Middle frontal gyrus (tissue), 1 donor: ENCODE data around the gene PPP1R14B.
"Not testable (repeated sequence)": the region's sequence is repeated elsewhere in the genome, so short reads cannot be mapped to it uniquely, and the experiment has no call there.

Source experiments
- DNase-seq: peaks from one replicate; pipeline ENCODE4 v3.0.0-alpha.2; 2015; ENCODE audit warnings: low spot score; ENCODE audit errors: extremely low spot score

Gene PPP1R14B

DNA sequence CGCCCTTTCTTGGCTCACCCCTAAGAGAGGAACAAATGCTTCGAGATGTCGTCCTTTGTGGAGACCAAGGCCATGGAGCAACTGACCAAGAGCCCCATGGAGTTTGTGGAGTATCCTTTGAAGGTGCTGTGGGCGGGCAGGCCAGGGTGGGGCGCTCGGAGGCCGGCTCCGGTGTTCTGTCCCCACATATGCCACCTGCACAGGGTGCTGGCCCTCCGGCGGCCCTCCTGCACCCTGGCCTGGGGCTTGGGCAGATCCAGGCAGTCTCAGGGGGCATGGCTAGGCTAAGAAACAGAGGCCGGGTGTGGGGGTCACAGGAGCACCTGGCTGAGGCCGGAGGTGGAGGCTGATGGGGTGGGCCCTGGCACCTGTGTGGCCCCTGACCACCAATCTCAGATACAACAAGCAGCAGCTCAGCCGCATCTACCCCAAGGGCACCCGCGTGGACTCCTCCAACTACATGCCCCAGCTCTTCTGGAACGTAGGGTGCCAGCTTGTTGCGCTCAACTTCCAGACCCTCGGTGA is 14.9 kb upstream of the PPP1R14B start:
- DNase-seq = no peak

DNA sequence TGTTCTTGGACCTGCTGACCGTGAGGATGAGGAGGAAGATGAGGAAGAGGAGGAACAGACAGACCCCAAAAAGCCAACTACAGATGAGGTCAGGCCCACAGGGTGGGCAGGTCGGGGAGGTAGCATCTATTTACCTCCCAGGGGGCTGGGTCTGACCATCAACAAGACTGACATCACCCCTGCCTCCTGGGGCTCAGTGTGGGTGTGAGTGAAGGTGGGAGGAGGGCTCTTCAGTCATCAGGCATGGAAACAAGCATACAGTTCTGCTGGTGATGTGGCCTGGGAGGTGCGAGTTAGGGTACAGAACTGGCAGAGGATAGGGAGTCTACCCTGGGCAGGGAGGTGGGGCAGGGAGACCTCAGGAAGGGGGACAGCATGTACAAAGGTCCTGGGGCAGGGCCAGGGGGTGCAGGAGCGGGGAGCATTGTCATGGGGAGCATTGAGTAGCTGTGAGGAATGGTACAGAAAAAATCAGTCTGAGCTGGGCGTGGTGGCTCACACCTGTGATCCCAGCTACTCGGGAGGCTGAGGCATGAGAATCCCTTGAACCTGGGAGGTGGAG is 13.5 kb upstream of the PPP1R14B start:
- DNase-seq = no peak

DNA sequence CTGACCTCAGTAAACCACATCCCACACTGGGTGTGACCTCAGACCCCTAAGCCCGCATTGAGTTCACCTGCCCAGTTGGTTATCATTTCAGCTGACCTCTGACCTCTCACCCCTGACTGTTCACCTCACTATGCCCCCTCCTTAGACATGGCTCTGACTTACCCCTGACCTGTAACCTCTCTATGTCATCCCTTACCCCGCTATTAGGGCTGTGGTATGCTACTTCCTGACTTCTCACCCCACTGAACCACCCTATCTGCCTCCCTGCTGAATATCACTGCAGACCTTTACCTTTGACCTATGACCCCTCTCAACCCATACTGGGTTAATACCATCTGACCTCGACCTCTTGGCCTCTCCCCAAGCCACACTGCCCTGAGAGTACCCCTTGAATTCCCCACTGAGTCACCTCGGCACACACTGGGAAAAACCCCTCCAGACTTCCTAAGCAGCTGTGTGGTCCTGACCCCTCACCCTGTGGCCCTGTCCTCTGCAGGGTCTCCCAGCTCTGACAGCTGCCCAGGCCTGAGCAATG is 12.9 kb upstream of the PPP1R14B start:
- no peak for DNase-seq

DNA sequence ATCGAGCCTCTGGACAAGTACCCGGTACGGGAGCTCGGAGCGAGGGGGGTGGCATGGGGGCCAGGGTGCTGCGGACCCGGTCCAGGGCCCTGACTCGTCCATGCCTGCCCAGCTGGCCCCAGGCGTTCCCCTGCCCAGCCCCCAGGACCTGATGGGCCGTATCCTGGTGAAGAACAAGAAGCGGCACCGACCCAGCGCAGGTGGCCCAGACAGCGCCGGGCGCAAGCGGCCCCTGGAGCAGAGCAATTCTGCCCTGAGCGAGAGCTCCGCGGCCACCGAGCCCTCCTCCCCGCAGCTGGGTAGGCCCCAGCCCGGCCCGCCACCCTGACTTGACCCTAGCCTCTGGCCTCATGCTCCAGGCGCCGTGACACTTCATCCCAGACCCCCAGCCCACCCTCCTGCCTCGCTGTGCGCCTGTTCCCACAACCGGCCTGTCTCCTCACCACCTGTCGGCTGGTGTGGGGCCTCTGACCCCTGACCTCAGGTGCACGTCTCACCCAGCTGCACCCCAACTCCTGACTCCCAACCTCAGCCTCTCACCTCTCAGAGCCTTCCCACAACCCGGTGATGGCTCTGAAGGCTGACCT is 12.3 kb upstream of the PPP1R14B start:
- no peak for DNase-seq

DNA sequence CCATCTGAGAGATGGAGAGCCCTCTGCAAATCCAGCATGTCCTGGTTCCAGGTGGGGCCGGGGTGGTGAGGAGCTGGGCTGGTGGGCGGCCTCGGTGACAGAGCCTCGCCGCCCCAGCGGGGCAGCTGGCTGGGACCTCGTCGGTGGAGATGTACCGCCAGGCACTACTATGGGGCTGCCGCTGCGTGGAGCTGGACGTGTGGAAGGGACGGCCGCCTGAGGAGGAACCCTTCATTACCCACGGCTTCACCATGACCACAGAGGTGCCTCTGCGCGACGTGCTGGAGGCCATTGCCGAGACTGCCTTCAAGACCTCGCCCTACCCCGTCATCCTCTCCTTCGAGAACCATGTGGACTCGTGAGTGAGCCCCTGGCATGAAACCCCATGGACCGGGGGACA is 11.6 kb upstream of the PPP1R14B start:
- DNase-seq = no peak

DNA sequence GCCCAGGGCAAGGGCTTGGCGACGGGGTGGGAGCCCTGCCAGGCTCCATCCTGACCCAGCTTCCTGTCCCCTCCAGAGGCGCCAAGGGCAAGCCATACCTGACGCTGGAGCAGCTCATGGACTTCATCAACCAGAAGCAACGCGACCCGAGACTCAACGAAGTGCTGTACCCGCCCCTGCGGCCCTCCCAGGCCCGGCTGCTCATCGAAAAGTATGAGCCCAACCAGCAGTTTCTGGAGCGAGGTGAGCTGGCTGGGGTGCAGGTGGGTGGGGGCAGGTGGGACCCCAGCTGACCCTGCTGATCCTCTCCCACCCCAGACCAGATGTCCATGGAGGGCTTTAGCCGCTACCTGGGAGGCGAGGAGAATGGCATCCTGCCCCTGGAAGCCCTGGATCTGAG is 9.6 kb upstream of the PPP1R14B start:
- no peak for DNase-seq

DNA sequence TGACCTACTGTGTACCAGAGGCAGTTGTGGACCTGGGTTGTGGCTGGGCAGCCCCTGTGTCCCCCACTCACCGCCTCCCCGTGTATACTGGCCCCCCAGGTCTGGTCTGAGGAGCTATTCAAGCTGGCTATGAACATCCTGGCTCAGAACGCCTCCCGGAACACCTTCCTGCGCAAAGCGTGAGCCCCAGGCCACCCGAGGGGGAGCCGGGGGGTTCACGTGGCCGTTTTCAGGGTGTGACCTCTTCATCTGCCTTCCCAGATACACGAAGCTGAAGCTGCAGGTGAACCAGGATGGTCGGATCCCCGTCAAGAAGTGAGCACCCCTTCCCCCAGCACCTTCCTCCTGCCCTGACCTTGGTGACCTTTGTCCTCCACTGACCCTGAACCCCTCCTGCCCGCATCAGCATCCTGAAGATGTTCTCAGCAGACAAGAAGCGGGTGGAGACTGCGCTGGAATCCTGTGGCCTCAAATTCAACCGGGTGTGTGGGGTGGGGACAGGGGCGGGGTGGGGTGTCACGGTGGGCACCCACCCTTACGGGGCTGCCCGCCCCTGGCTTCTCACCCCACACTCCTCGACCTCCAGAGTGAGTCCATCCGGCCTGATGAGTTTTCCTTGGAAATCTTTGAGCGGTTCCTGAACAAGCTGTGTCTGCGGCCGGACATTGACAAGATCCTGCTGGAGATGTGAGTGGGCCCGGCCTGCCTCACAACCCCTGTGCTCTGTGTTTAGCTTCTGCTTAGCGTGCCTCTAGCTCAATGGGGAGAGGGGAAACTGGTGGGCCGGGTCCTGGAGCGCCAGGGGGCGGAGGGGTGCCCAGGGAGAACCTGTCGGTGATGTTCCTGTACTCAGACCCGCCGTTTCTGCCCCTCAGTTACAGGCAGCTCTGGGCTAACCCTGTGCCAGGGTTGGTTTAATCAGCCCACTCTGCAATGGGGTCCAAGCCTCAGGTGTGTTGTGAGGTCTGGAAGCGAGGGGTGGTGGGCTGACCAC is 8.7 kb upstream of the PPP1R14B start:
- no peak for DNase-seq

DNA sequence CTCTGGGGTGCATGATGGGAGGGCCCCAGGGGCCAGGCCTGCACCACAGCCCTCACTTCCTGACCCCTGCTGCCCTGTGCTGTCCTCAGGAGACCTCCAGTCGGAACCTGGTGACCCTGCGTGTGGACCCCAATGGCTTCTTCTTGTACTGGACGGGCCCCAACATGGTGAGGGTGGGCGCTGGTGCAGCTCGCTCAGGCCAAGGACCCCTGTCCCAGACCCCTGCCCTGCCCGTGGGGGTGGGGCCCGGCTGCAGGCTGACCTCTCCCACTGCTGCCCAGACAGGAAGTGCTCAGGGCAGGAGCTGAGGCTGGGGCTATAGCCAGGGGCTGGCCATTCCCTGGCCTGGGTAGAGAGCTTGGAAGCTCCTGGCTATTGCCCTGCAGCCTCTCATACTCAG is 7.6 kb upstream of the PPP1R14B start:
- no peak for DNase-seq

DNA sequence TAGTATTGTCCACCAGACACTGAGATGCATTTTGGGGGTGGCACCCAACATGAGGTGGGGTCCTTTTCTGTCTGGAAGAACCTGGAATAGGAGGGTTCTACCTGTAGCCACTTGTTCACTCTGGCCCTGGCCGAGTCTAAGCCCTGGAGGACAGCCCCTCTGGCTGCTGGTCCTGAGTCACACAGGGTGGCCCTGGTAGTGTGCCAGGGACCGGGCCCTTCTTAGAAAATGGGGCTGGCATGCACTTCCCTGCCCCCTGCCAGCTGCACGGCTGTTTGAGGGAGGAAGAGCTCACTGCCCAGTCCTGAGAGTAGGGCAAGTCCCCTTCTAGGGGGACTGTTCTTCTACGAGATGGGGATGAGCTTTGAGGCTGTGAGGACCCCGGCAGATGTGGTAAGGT is 6.7 kb upstream of the PPP1R14B start:
- no peak for DNase-seq

DNA sequence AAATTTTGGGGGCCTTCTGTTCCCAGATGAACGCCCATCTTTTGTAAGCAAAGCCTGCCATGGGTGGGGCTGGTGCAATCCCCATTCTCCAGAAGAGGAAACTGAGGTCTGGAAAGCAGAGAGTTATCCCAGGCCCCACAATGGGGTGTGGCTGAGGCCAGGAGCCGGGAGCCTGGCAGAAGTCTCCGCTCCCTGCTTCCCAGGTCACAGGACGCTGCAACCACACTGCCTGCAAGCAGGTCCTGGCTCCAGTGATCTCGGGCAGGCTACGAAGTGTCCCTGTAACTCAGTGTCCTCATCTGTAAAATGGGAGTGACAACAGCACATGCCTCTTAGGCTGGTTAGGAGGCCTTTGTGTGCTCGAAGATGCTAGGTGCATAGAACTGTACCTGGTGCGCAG is 6.3 kb upstream of the PPP1R14B start:
- DNase-seq = no peak

DNA sequence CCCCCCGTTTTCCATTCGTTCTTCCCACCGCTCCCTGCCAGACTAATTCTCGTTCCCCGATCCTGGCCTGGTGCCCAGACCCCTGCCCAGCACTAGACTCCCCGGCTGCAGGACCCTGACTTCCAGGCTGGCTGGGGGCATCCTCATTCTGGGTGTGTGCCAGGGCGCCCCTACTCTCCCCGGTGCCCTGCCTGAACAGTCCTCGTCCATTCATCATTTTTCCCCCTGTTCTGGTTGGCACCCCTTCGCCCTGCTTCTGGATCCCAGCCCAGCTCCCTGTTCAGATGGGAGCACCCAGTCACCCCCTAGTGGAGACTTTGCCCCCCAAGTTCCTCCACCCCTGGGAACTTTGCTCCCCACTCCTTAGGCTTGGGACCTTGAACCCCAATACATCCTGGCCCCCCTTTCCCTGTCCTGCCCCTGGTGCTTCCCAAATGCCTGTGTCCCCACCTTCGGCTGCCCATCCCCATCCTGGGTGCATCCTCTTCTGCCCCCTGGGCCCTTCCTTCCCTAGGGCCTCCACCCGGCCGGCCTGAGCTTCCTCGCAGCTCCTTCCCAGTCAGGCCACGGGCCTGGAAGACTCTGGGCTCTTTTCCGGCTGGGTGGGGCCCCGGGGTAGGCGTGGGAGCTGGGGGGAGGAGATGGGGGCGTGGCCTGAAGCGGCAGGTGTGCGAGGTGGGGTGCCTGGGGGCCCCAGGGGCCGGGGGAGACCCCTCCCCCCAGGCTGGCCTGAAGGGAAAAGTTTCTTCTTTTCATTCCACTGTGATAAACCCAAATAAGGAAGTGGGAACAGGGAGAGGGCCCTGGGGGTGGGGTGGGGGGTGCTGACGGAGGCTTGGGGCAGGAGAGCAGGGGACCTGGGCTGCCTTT is 5.5 kb upstream of the PPP1R14B start:
- no peak for DNase-seq

DNA sequence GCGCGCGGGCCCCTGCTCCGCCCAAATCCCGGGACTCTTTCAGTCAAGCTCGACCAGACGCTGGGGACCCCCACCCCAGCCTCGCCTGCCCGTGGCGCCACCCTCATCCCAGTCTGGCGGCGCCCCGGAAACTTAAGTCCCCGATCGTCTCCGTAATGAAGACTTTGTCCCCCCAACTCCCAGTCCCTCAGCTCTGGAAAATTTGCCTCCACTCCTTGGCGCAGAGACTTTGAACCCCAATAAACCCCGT is 4.9 kb upstream of the PPP1R14B start:
- no peak for DNase-seq

DNA sequence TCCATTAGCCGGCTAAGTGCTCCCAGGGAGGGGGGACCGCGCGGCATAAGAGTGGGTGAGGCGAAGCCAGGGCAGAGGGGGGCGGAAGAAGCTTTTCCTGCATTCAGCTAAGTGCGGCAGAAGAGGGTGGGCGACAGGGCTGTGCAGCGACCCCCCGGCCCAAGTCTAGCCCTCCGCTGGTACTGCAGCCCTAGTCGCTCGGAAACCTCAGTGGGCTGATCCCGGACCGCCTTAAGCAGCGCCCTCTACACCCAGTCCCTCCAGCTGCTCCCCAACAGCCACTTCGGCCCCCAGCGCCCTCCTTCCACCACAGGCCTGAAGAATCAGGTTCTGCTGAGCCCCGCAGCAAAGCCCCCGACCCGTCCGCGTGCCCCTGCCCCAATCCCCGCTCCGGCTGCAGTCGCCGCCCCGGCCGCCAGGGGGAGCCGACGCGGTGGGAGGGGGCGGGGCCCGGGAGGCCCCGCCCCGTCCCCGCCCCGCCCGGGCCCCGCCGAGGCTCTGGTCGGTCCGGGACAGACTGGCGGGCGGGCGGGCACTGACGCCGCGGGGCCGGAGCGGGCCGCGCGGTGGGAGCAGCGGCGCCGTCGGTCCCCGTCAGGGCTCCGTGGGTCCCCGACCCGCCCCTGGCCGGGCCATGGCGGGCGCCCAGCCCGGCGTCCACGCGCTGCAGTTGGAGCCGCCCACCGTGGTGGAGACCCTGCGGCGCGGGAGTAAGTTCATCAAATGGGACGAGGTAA is 4.4 kb upstream of the PPP1R14B start, which contains the start of gene PLCB3:
Gene PLCB3 (plus strand): TSS at position 515 of the 737 bp plus-strand sequence. CDS start 120 bp downstream, at position 635.
- DNase-seq = no peak

DNA sequence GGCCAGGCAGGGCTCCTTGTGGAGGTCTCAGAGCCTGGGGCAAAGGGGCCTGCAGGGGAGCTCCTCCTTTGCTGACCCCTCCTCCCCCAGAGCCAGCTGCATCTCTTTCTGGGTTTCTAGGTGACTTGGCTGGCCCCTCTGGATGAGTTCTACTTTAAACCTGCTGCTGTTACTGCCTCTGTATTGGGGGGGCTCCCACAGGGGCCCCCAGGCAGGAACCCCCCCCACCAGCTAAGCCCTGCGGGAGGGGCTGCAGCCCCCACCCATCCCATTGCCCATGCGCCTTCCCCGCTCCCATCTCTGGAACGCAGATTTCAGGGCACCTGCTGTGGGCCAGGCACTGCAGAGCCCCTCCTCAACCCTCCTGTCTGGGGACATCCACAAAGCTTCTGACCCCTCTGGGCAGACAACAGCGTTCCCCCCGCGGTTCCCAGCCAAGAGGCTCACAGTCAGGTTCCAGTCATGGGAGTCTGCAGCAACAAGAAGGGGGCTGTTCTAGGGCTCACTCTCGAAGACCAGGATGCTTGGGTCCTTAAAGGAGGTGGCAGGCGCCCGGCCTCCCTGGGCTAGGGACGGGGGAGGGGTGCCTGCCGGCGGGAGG is 3.8 kb upstream of the PPP1R14B start:
- no peak for DNase-seq

DNA sequence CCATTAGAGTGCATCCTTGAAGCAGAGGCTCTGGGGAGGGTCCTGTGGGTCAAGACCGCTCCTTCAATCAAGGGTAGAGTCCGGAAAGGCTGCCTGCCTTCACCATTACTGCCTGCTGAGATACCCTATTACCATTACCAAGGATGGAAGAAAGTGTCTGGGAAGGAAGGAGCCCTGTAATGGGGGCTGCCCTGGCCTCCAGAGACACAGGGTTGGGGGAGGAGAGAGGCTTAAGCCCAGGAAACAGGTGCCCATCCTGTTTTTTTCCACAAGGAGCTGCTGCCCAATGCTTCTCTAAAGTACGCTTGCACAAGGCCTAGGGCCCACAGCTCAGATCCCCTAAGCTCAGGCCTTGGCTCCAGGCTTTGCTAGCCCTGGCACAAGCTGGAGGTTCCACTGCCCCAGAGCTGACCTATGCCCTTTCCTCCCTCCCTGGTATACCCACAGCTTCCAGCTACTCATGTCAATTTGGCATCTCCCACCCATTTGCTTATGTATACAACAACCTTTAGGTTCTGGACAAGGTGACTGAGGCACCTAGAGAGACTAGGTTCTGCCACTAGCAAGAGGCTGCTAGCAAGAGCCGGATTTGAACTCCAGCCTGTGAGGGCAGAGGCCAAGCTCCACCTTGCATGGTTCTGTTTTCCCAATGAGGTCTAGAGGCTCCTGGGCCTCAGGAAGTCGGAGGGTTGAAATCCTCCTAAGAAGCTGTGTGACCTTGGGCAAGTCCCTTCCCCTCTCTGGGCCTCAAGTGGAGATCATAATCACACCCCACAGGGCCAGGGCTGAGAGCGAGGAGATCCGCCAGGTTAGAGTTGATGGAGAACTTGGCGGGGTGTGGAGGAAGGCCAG is 3.0 kb upstream of the PPP1R14B start:
- DNase-seq = no peak

DNA sequence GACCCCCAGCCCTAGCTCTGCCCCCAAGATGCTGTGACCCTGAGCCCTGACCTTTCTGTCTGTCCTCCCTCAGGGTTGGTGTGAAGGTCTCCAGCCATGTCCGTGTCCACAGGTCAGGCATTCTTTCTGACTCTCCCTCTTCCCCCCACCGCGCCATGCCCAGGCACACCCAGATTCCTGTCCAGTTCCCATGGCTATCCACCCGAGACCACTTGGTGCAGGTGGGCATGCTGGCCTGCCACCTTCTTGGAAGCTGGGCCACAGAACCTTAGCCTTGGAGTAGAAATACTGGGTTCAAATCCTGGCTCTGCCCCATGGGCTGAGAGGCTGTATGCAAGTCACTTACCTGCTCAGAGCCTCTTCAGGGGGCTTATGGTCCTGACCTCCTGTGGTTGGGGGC is 2.3 kb upstream of the PPP1R14B start:
- no peak for DNase-seq

DNA sequence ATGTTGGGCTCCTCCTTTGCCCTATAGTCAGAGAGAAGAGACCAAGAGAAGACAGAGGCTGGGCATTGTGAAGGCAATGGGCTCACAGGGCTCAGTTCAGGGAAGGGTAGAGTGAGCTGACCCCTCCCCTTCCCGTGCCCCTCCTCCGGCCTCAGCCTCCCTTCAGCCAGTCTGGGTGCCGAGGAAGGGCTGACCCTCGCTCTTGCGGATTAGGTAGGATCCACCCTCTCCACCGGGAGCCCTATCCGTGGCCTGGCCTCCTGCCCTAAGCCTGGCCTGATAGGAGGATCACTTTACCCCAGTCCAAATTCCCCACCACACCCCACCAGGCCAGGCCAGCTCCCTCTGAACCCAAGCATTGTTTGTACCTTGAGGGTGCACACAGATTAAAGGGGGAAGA is 1.8 kb upstream of the PPP1R14B start:
- no peak for DNase-seq

DNA sequence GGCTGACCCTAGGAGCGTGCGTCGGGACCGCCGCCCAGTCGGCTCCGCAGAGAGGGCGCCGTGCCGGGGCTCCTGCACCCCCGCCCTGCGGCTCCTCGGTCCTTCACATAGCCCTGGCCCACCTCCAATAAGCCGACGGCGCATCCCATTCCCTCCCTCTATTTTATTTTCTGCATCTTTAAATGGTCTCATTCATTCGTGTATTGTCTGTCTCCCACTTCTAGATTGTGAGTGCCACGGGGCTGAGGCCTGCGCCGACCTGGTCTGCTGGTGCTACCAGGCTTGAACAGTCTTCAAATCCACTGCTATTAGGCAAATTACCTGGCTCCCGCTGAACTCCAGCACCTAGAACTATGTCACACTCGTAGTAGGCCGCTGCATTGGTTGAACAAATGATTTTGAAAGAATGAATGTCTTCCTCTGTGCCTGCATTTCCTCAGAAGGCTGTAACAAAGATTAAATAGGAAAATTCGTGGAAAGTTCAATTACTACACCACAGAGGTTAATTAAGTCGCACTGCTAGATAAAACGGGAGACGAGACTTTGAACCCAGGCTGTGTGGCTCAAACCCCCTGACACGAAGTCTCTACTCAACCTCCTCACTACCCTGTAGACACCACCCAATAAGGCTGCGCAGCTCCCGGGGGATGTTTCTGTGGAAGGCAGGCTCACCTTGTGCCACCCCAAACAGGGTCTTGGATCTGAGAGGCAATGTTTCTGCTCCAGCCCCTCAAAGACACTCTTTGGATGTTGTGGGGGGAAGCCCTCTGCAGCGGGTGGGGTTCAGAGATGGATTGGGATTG is 1.2 kb upstream of the PPP1R14B start:
- DNase-seq = no peak

DNA sequence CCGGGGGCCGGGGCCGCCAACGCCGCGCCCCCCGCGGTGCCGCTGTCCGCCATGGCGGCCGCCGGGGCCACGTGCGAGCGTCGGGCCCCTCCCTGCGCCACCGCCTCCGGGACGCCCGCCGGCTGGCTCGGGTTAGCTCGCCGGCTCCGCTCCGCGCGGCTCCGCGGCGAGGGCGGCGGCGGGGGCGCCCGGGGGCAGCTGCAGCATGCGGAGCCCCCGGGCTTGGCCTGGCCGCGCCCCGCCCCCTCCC is 197 bp downstream of the PPP1R14B start:
- DNase-seq = not testable (repeated sequence)
